Lower leg skin (tissue), 3 donors: ENCODE data around the gene MAML1.

Experiments
- POLR2A ChIP-seq, 2 donors: fragments of 450-650 bp; IDR thresholded peaks; one replicate each; pipeline ENCODE4 v1.6.1; 2016 to 2017; ENCODE audit warnings: antibody characterized with exemption in 2 of 2, mild to moderate bottlenecking in 1 of 2, moderate library complexity in 1 of 2
- TF ChIP-seq, protein P1 (sequence below), 3 donors: fragments of 450-650 bp; IDR thresholded peaks; one replicate each; pipeline ENCODE4 v1.5.1; 2016; ENCODE audit warnings: antibody characterized with exemption in 3 of 3, mild to moderate bottlenecking in 3 of 3, moderate library complexity in 2 of 3

DNA sequence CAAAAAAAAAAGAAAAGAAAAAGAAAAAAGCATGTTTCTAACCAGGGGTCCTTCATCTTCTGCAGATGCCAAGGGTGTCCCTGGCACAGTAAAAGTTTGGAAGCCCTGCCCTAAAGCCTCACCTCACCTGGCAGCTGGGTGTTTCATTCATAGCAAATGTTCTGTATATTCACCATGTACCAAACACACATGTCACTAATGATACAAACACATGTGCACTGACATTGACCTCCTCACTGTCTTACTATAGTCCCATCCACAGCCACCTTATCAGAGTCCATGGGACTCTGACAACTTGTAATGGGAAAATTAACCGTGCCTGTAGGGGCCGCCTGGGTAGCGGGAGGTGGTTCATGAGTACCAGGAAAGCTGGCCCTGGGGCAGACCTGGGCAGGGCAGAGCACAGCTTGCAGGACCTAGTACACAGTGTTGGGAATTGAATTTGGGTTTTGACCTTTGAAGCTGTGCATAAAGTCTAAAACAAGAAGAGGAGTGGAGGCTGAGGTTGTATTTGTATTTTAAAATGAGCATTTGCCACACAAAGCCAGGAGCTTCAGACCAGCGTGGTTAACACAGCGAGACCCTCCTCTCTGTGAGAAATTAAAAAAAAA lies 80.5 kb downstream of the MAML1 start:
- TF ChIP-seq, protein P1, sequence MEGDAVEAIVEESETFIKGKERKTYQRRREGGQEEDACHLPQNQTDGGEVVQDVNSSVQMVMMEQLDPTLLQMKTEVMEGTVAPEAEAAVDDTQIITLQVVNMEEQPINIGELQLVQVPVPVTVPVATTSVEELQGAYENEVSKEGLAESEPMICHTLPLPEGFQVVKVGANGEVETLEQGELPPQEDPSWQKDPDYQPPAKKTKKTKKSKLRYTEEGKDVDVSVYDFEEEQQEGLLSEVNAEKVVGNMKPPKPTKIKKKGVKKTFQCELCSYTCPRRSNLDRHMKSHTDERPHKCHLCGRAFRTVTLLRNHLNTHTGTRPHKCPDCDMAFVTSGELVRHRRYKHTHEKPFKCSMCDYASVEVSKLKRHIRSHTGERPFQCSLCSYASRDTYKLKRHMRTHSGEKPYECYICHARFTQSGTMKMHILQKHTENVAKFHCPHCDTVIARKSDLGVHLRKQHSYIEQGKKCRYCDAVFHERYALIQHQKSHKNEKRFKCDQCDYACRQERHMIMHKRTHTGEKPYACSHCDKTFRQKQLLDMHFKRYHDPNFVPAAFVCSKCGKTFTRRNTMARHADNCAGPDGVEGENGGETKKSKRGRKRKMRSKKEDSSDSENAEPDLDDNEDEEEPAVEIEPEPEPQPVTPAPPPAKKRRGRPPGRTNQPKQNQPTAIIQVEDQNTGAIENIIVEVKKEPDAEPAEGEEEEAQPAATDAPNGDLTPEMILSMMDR (IDR thresholded peaks at IDR 0.05) = no peak
- no peak for TF ChIP-seq POLR2A (IDR thresholded peaks at IDR 0.05)
